Lung (tissue), 12 donors: Measurements from ENCODE around the gene NCAM1. TPM values are rescaled to one million over a fixed set of nuclear protein-coding genes. Genes with fewer than 3 reads are reported as not detected.

Experiments
- ATAC-seq: fragments of 200-7000 bp; cut with Tn5 transposase; one replicate; pipeline ENCODE4 v1.9.1; 2020; ENCODE audit warnings: moderate number of reproducible peaks; ENCODE audit not compliant: insufficient read depth, low FRiP score
- DNase-seq, 3 donors: peaks; one replicate each; pipeline ENCODE4 v3.0.0-alpha.2; 2013 to 2017
- H3K27ac ChIP-seq, 2 donors: one replicate each; pipeline ENCODE4 v1.5.1; 2013; ENCODE audit warnings: mild to moderate bottlenecking in 2 of 2, moderate library complexity in 2 of 2, control low read depth in 1 of 2, inconsistent platforms in 1 of 2, low read depth in 1 of 2, low read length in 1 of 2
- H3K27me3 ChIP-seq, 3 donors: one replicate each; pipeline ENCODE4 v1.5.1; 2013; ENCODE audit warnings: low read length in 2 of 3; ENCODE audit not compliant: control insufficient read depth in 3 of 3, insufficient read depth in 3 of 3
- H3K36me3 ChIP-seq, 4 donors: one replicate each; pipeline ENCODE4 v1.5.1; 2013; ENCODE audit warnings: low read length in 4 of 4, mild to moderate bottlenecking in 1 of 4, moderate library complexity in 1 of 4; ENCODE audit not compliant: control insufficient read depth in 4 of 4, insufficient read depth in 4 of 4
- H3K4me1 ChIP-seq, 5 donors: one replicate each; pipeline ENCODE4 v1.5.1; 2013; ENCODE audit warnings: low read length in 5 of 5, mild to moderate bottlenecking in 2 of 5, moderate library complexity in 1 of 5; ENCODE audit not compliant: control insufficient read depth in 5 of 5, insufficient read depth in 5 of 5
- H3K4me3 ChIP-seq: one replicate; pipeline ENCODE4 v1.5.1; 2013; ENCODE audit warnings: mild to moderate bottlenecking, control low read depth, moderate library complexity
- H3K9ac ChIP-seq, 2 donors: one replicate each; pipeline ENCODE4 v1.5.1; 2013; ENCODE audit warnings: low read length in 2 of 2, control low read depth in 1 of 2; ENCODE audit not compliant: insufficient read depth in 1 of 2
- H3K9me3 ChIP-seq, 4 donors: one replicate each; pipeline ENCODE4 v1.5.1; 2013; ENCODE audit warnings: low read length in 3 of 4, mild to moderate bottlenecking in 1 of 4, moderate library complexity in 1 of 4; ENCODE audit not compliant: control insufficient read depth in 4 of 4, insufficient read depth in 3 of 4
- CTCF ChIP-seq: IDR thresholded peaks from 2 replicates; pipeline ENCODE4 v1.5.1; 2012; ENCODE audit warnings: mild to moderate bottlenecking; ENCODE audit errors: control extremely low read depth, extremely low read depth
- WGBS, 2 donors: extraction: QIAGEN DNeasy Blood & Tissue Kit; methylation state at CpG; one replicate each; pipeline ENCODE4 v1.1.7; 2013; 5-methylcytosine and 5-hydroxymethylcytosine counted together
- polyA plus RNA-seq, 2 donors: library from polyadenylated mRNA; stranded (reverse); fragments of 200-250 nt; gene quantifications; one replicate each; pipeline ENCODE4 v1.2.1, GENCODE V29; 2013
- total RNA-seq, 2 donors: library from RNA; depleted of rRNA in 1 of 2; stranded (reverse); fragments of >200 nt in 1 of 2; gene quantifications; one replicate each; pipeline ENCODE4 v1.2.1, GENCODE V29; 2014 to 2021
- donor health status: control.
- donor health status: control.
- donor health status: Bipolar disorder and iron deficiency.
- donor health status: healthy.
- donor health status: DM: yes; HTN: yes; CAD: no.

Gene NCAM1
- total and polyA plus RNA-seq, 4 donors = 0.28 to 36.5 (median 2.4) TPM

GRCh38 chr11:112961751-112962578 lies 745 bp downstream of the NCAM1 start:
- Histone ChIP-seq H3K9ac (peak overlapping the region in 1 of 2 donors; percentile 58), H3K9me3 (no peaks in the 10 kb centered on the region), H3K4me3 (peak overlapping the region; percentile 37), H3K27me3 (peaks cover 4 to 18% (median 10%) of the 10 kb centered on the region in 3 donors), H3K36me3 (no peaks in the 10 kb centered on the region), H3K4me1 (peaks cover 3 to 18% (median 6%) of the 10 kb centered on the region in 5 donors), H3K27ac (peak overlapping the region in 1 of 2 donors; percentile 92)
- DNase-seq = peak; percentile 56 to 67 (median 57)
- ATAC-seq = peak; percentile 9
- TF ChIP-seq CTCF = no peak
- 1 to 2% methylated on average over 67 to 82 of the region's 82 CpGs for WGBS, 2 donors

GRCh38 chr11:112962579-112963367 lies 1.6 kb downstream of the NCAM1 start:
- no peak for TF ChIP-seq CTCF

GRCh38 chr11:112963368-112963955 lies 2.2 kb downstream of the NCAM1 start:
- H3K4me3 ChIP-seq = no peak overlapping the region
- peaks cover 3 to 18% (median 6%) of the 10 kb centered on the region in 5 donors for H3K4me1 ChIP-seq
- DNase-seq = peak in 2 of 3 donors; percentile 10 to 22
- ATAC-seq = no peak
- peaks cover 2 to 8% (median 4%) of the 10 kb centered on the region in 3 donors for H3K27me3 ChIP-seq
- TF ChIP-seq CTCF = no peak
- WGBS, 2 donors = 7 to 8% methylated on average over 48 of the region's 48 CpGs
- H3K9me3 ChIP-seq = no peaks in the 10 kb centered on the region
- no peak overlapping the region for H3K9ac ChIP-seq
- no peaks in the 10 kb centered on the region for H3K36me3 ChIP-seq
- peak overlapping the region; percentile 14 to 92 for H3K27ac ChIP-seq

More at GRCh38 chr11:112962579-112963367, 1.6 kb downstream of the NCAM1 start:
- Histone ChIP-seq H3K27me3 (peaks cover 4 to 14% (median 9%) of the 10 kb centered on the region in 3 donors), H3K36me3 (no peaks in the 10 kb centered on the region), H3K4me1 (peaks cover 3 to 18% (median 6%) of the 10 kb centered on the region in 5 donors), H3K27ac (peak overlapping the region in 1 of 2 donors; percentile 92), H3K9me3 (no peaks in the 10 kb centered on the region), H3K4me3 (peak overlapping the region; percentile 37), H3K9ac (no peak overlapping the region)
- WGBS, 2 donors = 1 to 2% methylated on average over 48 to 67 of the region's 67 CpGs
- DNase-seq (peak; percentile 68 to 78 (median 77)), ATAC-seq (peak; percentile 63)
